Nephron (organoid): ENCODE measurements around the gene ITPR1.

Source experiments
- H3K27ac Mint-ChIP-seq, 3 experiments: 2 replicates each; pipeline ENCODE4 v1.8.0; 2020; ENCODE audit warnings: mixed read lengths in 3 of 3, mild to moderate bottlenecking in 2 of 3, moderate library complexity in 1 of 3
- H3K27me3 Mint-ChIP-seq: 2 replicates; pipeline ENCODE4 v1.8.0; 2021; ENCODE audit warnings: low read depth, mild to moderate bottlenecking, moderate library complexity, mixed read lengths
- H3K36me3 Mint-ChIP-seq: 2 replicates; pipeline ENCODE4 v1.8.0; 2020; ENCODE audit warnings: low read depth, mixed read lengths
- H3K4me1 Mint-ChIP-seq: 2 replicates; pipeline ENCODE4 v1.8.0; 2020; ENCODE audit warnings: mixed read lengths
- H3K4me3 Mint-ChIP-seq, 3 experiments: 2 replicates each; pipeline ENCODE4 v1.8.0; 2020; ENCODE audit warnings: mild to moderate bottlenecking in 3 of 3, mixed read lengths in 3 of 3, moderate library complexity in 2 of 3
- H3K9me3 Mint-ChIP-seq: 2 replicates; pipeline ENCODE4 v1.8.0; 2020; ENCODE audit warnings: mixed read lengths
- CTCF ChIP-seq, 3 experiments: fragments of 200-600 bp; sonication (generic); IDR thresholded peaks; one replicate each; pipeline ENCODE4 v1.5.0; 2021; ENCODE audit warnings: antibody characterized with exemption in 3 of 3; ENCODE audit not compliant: unreplicated experiment in 3 of 3

Gene ITPR1

DNA sequence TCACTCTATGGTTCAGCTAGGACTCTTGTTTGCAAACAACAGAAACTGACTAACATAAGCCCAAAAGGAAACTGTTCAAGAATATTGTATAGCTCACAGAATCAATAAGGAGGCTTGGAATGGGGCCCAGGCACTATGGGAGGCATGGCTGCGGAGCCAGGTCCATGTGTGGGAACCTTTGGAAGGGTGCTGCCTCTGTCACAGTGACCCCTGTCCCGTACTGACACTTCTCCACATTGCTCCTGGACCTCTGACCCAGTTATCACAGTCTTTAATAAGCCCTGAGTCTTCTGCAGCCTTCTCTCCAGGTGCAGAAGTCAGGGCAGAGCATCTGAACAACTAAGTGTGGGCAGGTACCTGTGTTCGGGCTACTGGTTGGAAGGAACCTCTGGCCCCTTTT, 121.8 kb downstream of the ITPR1 start:
- H3K27me3 Mint-ChIP-seq: no peaks in the 10 kb centered on the region

DNA sequence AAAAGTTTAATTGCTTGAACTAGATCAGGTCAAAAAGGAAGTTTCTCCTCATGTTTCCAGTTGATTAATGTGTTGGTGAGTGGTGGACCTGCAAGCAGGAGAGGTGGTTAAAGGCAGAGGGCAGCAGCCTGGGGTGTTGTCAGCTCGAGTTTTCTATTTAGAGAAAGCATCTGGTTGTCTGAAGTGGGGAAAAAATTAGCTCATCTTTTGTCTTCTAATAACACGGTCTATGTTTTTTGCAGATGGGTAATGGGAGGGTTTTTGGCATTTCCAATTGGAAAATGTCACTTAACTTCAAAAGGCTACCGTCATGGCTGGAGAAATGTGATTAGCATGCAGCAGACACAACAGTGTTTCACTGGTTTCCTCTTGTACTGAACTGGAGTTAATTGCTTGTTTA, 122.6 kb downstream of the ITPR1 start:
- Mint-ChIP-seq H3K4me1 (no peaks in the 10 kb centered on the region), H3K27ac (peak overlapping the region in 1 of 3 experiments; percentile 10), H3K27me3 (no peaks in the 10 kb centered on the region), H3K4me3 (no peak overlapping the region), H3K36me3 (peaks cover 6% of the 10 kb centered on the region), H3K9me3 (no peaks in the 10 kb centered on the region)
- no peak for TF ChIP-seq CTCF (IDR thresholded peaks at IDR 0.05; ENCODE audit: unreplicated experiment in 3 of 3)

More for the DNA sequence above, 121.8 kb downstream of the ITPR1 start:
- TF ChIP-seq CTCF (IDR thresholded peaks at IDR 0.05; ENCODE audit: unreplicated experiment in 3 of 3): no peak
- Mint-ChIP-seq H3K27ac (no peak overlapping the region), H3K9me3 (no peaks in the 10 kb centered on the region), H3K4me3 (no peak overlapping the region), H3K4me1 (no peaks in the 10 kb centered on the region), H3K36me3 (peaks cover 5% of the 10 kb centered on the region)

DNA sequence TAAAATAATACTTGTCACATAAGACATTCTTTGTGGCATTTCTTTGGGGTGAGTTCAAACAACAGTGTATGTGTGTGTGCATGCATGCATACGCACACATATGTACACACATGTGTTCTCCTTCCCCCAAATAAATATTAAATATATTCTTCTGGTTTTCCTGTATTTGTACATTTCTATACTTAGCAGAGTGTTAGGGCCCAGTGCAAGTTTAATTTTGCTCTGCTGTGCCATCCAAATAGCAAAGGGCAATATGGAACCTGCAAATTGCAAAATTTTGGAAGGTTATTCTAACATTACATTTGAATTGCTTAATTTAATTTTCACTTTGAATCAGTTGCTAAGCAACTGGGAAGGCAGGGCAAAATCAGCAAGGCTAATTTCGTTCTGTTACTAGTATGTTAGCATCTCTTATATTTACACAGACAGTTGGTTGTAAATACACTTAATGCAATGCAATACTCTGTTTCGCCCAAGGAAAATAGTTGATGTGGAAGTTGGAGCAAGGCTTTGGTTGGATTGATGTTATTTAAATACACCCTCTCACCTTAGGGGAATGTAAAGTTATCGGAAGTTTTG, 130.4 kb downstream of the ITPR1 start:
- Mint-ChIP-seq H3K4me3 (no peak overlapping the region), H3K27me3 (no peaks in the 10 kb centered on the region), H3K27ac (no peak overlapping the region), H3K36me3 (peaks cover 19% of the 10 kb centered on the region), H3K9me3 (no peaks in the 10 kb centered on the region), H3K4me1 (no peaks in the 10 kb centered on the region)
- no peak for TF ChIP-seq CTCF (IDR thresholded peaks at IDR 0.05; ENCODE audit: unreplicated experiment in 3 of 3)

DNA sequence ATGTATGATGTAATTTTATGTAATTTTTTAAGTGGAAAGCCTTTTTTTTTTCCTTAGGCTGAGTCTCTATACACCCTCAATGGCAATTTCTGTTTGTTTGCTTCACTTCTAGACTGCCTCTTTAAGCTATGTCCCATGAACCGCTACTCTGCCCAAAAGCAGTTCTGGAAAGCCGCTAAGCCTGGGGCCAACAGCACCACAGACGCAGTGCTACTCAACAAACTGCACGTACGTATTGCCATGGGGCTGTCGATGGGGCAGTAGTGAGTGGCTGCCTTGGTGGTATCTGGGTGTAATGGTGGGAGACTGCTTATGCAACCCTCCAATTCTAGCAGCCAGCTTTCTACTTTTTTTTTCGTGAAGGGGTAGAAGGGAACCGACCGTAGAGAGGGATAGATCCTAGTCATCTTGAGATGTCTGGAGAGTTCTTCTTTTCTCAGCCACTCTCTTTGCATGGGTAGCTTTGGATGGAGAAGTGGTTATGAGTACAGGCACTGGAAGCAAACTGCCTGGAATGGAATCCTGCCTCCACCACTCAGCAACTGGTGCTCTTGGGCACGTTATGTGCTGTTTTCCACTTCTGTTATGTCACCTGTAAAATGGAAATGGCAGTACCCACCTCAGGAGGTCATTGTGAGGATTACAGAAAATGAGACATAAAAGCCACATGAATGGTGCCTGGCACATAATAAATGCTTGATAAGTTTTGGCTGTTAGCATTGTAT, 134.7 kb downstream of the ITPR1 start:
- H3K27me3 Mint-ChIP-seq: no peaks in the 10 kb centered on the region
- H3K36me3 Mint-ChIP-seq: peaks cover 16% of the 10 kb centered on the region
- H3K27ac Mint-ChIP-seq: no peak overlapping the region
- H3K9me3 Mint-ChIP-seq: no peaks in the 10 kb centered on the region
- no peak for TF ChIP-seq CTCF (IDR thresholded peaks at IDR 0.05; ENCODE audit: unreplicated experiment in 3 of 3)
- no peaks in the 10 kb centered on the region for H3K4me1 Mint-ChIP-seq
- no peak overlapping the region for H3K4me3 Mint-ChIP-seq

- no peaks in the 10 kb centered on the region for H3K27me3 Mint-ChIP-seq
Observed at GRCh38 chr3:4629095-4630007, 136.2 kb downstream of the ITPR1 start.

More at GRCh38 chr3:4629095-4630007, 136.2 kb downstream of the ITPR1 start:
- H3K9me3 Mint-ChIP-seq: no peaks in the 10 kb centered on the region
- peaks cover 7% of the 10 kb centered on the region for H3K4me1 Mint-ChIP-seq
- H3K27ac Mint-ChIP-seq: no peak overlapping the region
- no peak overlapping the region for H3K4me3 Mint-ChIP-seq
- no peak for TF ChIP-seq CTCF (IDR thresholded peaks at IDR 0.05; ENCODE audit: unreplicated experiment in 3 of 3)
- peaks cover 12% of the 10 kb centered on the region for H3K36me3 Mint-ChIP-seq
